Kasumi-1 (cell line): ENCODE measurements around the gene RHD.
"Not testable (repeated sequence)": the region's sequence is repeated elsewhere in the genome, so short reads cannot be mapped to it uniquely, and the experiment has no call there.

Experiments used
- DNase-seq, 2 experiments: peaks; one replicate each; lab custom pipeline; 2025; lab: John Stamatoyannopoulos, UW

RHD gene

GRCh38 chr1:25356441-25356840 lies 84.1 kb downstream of the RHD start:
- no peak for DNase-seq

- no peak for DNase-seq
These were observed 84.5 kb downstream of the RHD start for GRCh38 chr1:25356848-25357247.

GRCh38 chr1:25360596-25361581 lies 88.6 kb downstream of the RHD start:
- no peak for DNase-seq

GRCh38 chr1:25361901-25362300 lies 89.6 kb downstream of the RHD start:
- DNase-seq, result no peak

- DNase-seq, result not testable (repeated sequence)
These were observed 90.6 kb downstream of the RHD start for GRCh38 chr1:25362634-25363559.

- no peak for DNase-seq
These were observed 96.9 kb downstream of the RHD start for GRCh38 chr1:25369241-25369640.

GRCh38 chr1:25369691-25370271 lies 97.5 kb downstream of the RHD start:
- not testable (repeated sequence) for DNase-seq

- not testable (repeated sequence) for DNase-seq
These were observed 99.4 kb downstream of the RHD start for GRCh38 chr1:25371757-25372156.

GRCh38 chr1:25378367-25378766 lies 106.1 kb downstream of the RHD start:
- DNase-seq, result not testable (repeated sequence)
